GM23248 (cell line): ENCODE measurements around the gene XRRA1.

Experiments used
- EZH2 ChIP-seq: fragments of 200-600 bp; sonication (generic); IDR thresholded peaks from 2 replicates; pipeline ENCODE4 v1.6.1; 2018; ENCODE audit warnings: antibody characterized with exemption, mild to moderate bottlenecking; ENCODE audit not compliant: insufficient read depth, poor library complexity, severe bottlenecking
- EZH2phosphoT487 ChIP-seq: fragments of 200-600 bp; sonication (generic); IDR thresholded peaks from 2 replicates; pipeline ENCODE4 v1.6.1; 2018; ENCODE audit warnings: antibody characterized with exemption, moderate library complexity, mild to moderate bottlenecking, low read depth; ENCODE audit not compliant: insufficient read depth

DNA sequence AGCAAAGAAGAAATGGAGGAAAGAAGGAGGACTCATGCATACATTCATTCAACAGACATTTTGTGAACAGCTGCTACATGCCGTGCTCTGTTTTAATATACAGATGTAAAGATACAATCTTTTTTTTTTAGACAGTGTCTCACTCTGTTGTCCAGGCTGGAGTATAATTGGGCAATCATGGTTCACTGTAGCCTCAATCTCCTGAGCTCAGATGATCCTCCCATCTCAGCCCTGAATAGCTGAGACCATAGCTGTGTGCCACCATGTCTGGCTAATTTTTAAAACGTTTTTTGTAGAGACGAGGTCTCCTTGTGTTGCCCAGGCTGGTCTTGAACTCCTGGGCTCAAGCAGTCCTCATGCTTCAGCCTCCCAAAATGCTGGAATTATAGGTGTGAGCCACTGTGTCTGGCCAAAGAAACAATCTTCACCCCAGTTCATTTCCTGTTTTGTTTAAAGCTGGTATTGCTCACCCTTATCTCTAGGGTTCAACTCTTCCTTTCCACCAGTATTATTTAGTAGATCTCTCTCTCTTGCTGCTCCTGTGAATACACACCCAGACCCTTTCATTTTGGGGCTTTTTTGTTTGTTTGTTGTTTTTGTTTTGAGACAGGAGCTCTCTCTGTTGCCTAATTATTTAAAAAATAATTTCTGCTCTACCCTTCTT, 130.5 kb downstream of the XRRA1 start:
- TF ChIP-seq EZH2, result no peak
- TF ChIP-seq EZH2phosphoT487, result no peak
